ENCODE measurements around the gene TEX2.

GRCh38 chr17:64157669-64158180, 105.3 kb downstream of the TEX2 start:
- TF ChIP-seq REST (IDR thresholded peaks at IDR 0.05; ENCODE audit: borderline replicate concordance in 1 of 2, low read depth in 1 of 2, low read length in 2 of 2) (no peak), ZNF768 (CRISPR knock-in tag; IDR thresholded peaks at IDR 0.05) (no peak), STAG1 (CRISPR knock-in tag; IDR thresholded peaks at IDR 0.05) (no peak)

Data from HepG2 (cell line).